Measurements from ENCODE around the gene LAMC1.

DNA sequence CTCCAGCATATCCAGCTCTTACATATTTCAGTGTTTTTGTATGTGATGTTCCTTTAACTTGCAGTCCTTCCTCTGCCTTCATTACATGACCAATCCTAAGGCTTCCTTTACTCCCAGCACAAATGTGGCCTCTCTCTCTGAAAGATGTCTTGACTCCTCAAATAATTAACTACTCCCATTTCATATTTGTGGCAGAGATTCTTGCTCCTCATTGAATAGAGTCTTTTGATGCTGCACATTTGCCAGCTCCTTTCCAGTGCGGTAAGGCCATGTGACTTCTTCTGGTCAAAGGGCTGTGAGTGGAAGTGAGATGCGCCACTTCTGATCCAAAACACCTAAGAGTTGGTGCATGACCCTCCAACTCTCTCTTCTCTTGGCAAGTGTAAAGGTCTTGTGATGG lies 19.1 kb upstream of the LAMC1 start:
- TF ChIP-seq, protein P1, sequence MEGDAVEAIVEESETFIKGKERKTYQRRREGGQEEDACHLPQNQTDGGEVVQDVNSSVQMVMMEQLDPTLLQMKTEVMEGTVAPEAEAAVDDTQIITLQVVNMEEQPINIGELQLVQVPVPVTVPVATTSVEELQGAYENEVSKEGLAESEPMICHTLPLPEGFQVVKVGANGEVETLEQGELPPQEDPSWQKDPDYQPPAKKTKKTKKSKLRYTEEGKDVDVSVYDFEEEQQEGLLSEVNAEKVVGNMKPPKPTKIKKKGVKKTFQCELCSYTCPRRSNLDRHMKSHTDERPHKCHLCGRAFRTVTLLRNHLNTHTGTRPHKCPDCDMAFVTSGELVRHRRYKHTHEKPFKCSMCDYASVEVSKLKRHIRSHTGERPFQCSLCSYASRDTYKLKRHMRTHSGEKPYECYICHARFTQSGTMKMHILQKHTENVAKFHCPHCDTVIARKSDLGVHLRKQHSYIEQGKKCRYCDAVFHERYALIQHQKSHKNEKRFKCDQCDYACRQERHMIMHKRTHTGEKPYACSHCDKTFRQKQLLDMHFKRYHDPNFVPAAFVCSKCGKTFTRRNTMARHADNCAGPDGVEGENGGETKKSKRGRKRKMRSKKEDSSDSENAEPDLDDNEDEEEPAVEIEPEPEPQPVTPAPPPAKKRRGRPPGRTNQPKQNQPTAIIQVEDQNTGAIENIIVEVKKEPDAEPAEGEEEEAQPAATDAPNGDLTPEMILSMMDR (IDR thresholded peaks at IDR 0.05): no peak
- TF ChIP-seq POLR2A (IDR thresholded peaks at IDR 0.05): no peak

All from uterus (tissue), 2 donors.